BLaER1 treated with 17β-estradiol and CSF1 and Interleukin-3, amounts not matched to agents 10 nM and 100 nM (cell line): ENCODE measurements around the gene HELZ2.
"Not testable (repeated sequence)": the region's sequence is repeated elsewhere in the genome, so short reads cannot be mapped to it uniquely, and the experiment has no call there.

Source experiments
- H3K27ac ChIP-seq, 11 experiments: shearing (Covaris generic); formaldehyde crosslinking; 2 replicates each; pipeline ENCODE4 v1.8.1; 2022
- H3K27me3 ChIP-seq, 11 experiments: shearing (Covaris generic); formaldehyde crosslinking; 2 replicates each; pipeline ENCODE4 v1.8.1; 2022
- H3K36me3 ChIP-seq, 11 experiments: shearing (Covaris generic); formaldehyde crosslinking; 2 replicates each; pipeline ENCODE4 v1.8.1; 2022
- H3K4me1 ChIP-seq, 10 experiments: shearing (Covaris generic); formaldehyde crosslinking; 2 replicates each; pipeline ENCODE4 v1.8.1; 2022
- H3K4me2 ChIP-seq, 11 experiments: shearing (Covaris generic); formaldehyde crosslinking; 2 replicates each; pipeline ENCODE4 v1.8.1; 2022
- H3K4me3 ChIP-seq, 10 experiments: shearing (Covaris generic); formaldehyde crosslinking; 2 replicates each; pipeline ENCODE4 v1.8.1; 2022
- H3K9ac ChIP-seq, 11 experiments: shearing (Covaris generic); formaldehyde crosslinking; 2 replicates each; pipeline ENCODE4 v1.8.1; 2022
- H3K9me3 ChIP-seq, 11 experiments: shearing (Covaris generic); formaldehyde crosslinking; replicated peaks in 1 of 11; 2 replicates each; pipeline ENCODE4 v1.8.1; 2022
- H4K20me1 ChIP-seq, 11 experiments: shearing (Covaris generic); formaldehyde crosslinking; 2 replicates each; pipeline ENCODE4 v1.8.1; 2022
- Cebpa-rat ChIP-seq, 11 experiments: shearing (Covaris generic); IDR thresholded peaks; 2 replicates each; pipeline ENCODE4 v1.8.1; 2022

The HELZ2 gene

GRCh38 chr20:63562461-63563224 lies 11.4 kb downstream of the HELZ2 start:
- H4K20me1 ChIP-seq, result peaks cover 69 to 85% (median 74%) of the 10 kb centered on the region in 11 experiments
- H3K27ac ChIP-seq, result peak overlapping the region in 1 of 11 experiments; percentile 63; a peak in 2 of 22 replicates
- H3K9ac ChIP-seq, result peak overlapping the region in 5 of 11 experiments; percentile 16 to 52 (median 33); a peak in 5 of 22 replicates
- peaks cover 0 to 19% (median 0%) of the 10 kb centered on the region in 11 experiments; a peak in 2 of 22 replicates for H3K36me3 ChIP-seq
- H3K9me3 ChIP-seq, result no peaks in the 10 kb centered on the region
- H3K4me1 ChIP-seq, result peaks cover 22 to 49% (median 41%) of the 10 kb centered on the region in 10 experiments
- H3K4me2 ChIP-seq, result peak overlapping the region; percentile 33 to 99 (median 95)
- H3K4me3 ChIP-seq, result peak overlapping the region in 4 of 10 experiments; percentile 28 to 48 (median 41); a peak in 8 of 20 replicates
- TF ChIP-seq Cebpa-rat (IDR thresholded peaks at IDR 0.05), result no peak
- peaks cover 72 to 89% (median 79%) of the 10 kb centered on the region in 11 experiments for H3K27me3 ChIP-seq

- Histone ChIP-seq H3K27me3 (peaks cover 69 to 89% (median 79%) of the 10 kb centered on the region in 11 experiments), H3K36me3 (peaks cover 0 to 19% (median 0%) of the 10 kb centered on the region in 11 experiments; a peak in 2 of 22 replicates), H3K27ac (peak overlapping the region in 1 of 11 experiments; percentile 63; a peak in 1 of 22 replicates), H3K4me1 (peaks cover 14 to 41% (median 35%) of the 10 kb centered on the region in 10 experiments), H3K9me3 (no peaks in the 10 kb centered on the region), H3K9ac (peak overlapping the region in 3 of 11 experiments; percentile 33 to 52 (median 43); a peak in 1 of 22 replicates), H4K20me1 (peaks cover 61 to 85% (median 73%) of the 10 kb centered on the region in 11 experiments), H3K4me3 (peak overlapping the region in 2 of 10 experiments; percentile 28 to 48; a peak in 3 of 20 replicates), H3K4me2 (peak overlapping the region; percentile 33 to 99 (median 95); a peak in 20 of 22 replicates)
- no peak for TF ChIP-seq Cebpa-rat (IDR thresholded peaks at IDR 0.05)
Measured at GRCh38 chr20:63561624-63562396, 12.2 kb downstream of the HELZ2 start.

- no peak for TF ChIP-seq Cebpa-rat (IDR thresholded peaks at IDR 0.05)
- H3K9me3 ChIP-seq, result no peaks in the 10 kb centered on the region
- H3K27ac ChIP-seq, result no peak overlapping the region
- peak overlapping the region in 8 of 11 experiments; percentile 77 to 99 (median 96); a peak in 14 of 22 replicates for H3K4me2 ChIP-seq
- no peak overlapping the region for H3K9ac ChIP-seq
- peaks cover 69 to 89% (median 79%) of the 10 kb centered on the region in 11 experiments for H3K27me3 ChIP-seq
- H3K36me3 ChIP-seq, result peaks cover 0 to 17% (median 0%) of the 10 kb centered on the region in 11 experiments; a peak in 2 of 22 replicates
- peaks cover 53 to 85% (median 71%) of the 10 kb centered on the region in 11 experiments for H4K20me1 ChIP-seq
- peaks cover 13 to 41% (median 34%) of the 10 kb centered on the region in 10 experiments for H3K4me1 ChIP-seq
- H3K4me3 ChIP-seq, result no peak overlapping the region
Measured at GRCh38 chr20:63560856-63561609, 13.0 kb downstream of the HELZ2 start.

- Histone ChIP-seq H3K4me1 (peaks cover 13 to 47% (median 41%) of the 10 kb centered on the region in 10 experiments), H3K9ac (no peak overlapping the region), H3K9me3 (no peaks in the 10 kb centered on the region), H3K36me3 (peaks cover 0 to 16% (median 0%) of the 10 kb centered on the region in 11 experiments; a peak in 2 of 22 replicates), H4K20me1 (peaks cover 50 to 85% (median 71%) of the 10 kb centered on the region in 11 experiments), H3K27me3 (peaks cover 69 to 89% (median 79%) of the 10 kb centered on the region in 11 experiments), H3K27ac (no peak overlapping the region), H3K4me2 (peak overlapping the region in 1 of 11 experiments; percentile 99; a peak in 2 of 22 replicates), H3K4me3 (no peak overlapping the region)
- TF ChIP-seq Cebpa-rat (IDR thresholded peaks at IDR 0.05), result no peak
Measured at GRCh38 chr20:63560333-63560805, 13.7 kb downstream of the HELZ2 start.

GRCh38 chr20:63559485-63560332 lies 14.3 kb downstream of the HELZ2 start:
- not testable (repeated sequence) for H3K9ac ChIP-seq, H3K4me2 ChIP-seq, H3K27ac ChIP-seq, H3K9me3 ChIP-seq, H3K4me3 ChIP-seq
- Histone ChIP-seq H3K27me3 (peaks cover 69 to 89% (median 79%) of the 10 kb centered on the region in 11 experiments), H3K4me1 (peaks cover 19 to 54% (median 48%) of the 10 kb centered on the region in 10 experiments), H3K36me3 (peaks cover 0 to 16% (median 0%) of the 10 kb centered on the region in 11 experiments; a peak in 2 of 22 replicates), H4K20me1 (peaks cover 49 to 85% (median 71%) of the 10 kb centered on the region in 11 experiments)

GRCh38 chr20:63558804-63559484 lies 15.1 kb downstream of the HELZ2 start:
- Histone ChIP-seq H3K4me1 (peaks cover 25 to 58% (median 52%) of the 10 kb centered on the region in 10 experiments), H3K36me3 (peaks cover 0 to 9% (median 0%) of the 10 kb centered on the region in 11 experiments; a peak in 2 of 22 replicates), H4K20me1 (peaks cover 46 to 84% (median 70%) of the 10 kb centered on the region in 11 experiments), H3K4me2 (no peak overlapping the region), H3K27ac (no peak overlapping the region), H3K27me3 (peaks cover 68 to 89% (median 78%) of the 10 kb centered on the region in 11 experiments), H3K9me3 (no peaks in the 10 kb centered on the region), H3K4me3 (no peak overlapping the region), H3K9ac (no peak overlapping the region)
- TF ChIP-seq Cebpa-rat (IDR thresholded peaks at IDR 0.05), result no peak

- peaks cover 23 to 56% (median 49%) of the 10 kb centered on the region in 10 experiments for H3K4me1 ChIP-seq
- peaks cover 0 to 5% (median 0%) of the 10 kb centered on the region in 11 experiments; a peak in 2 of 22 replicates for H3K36me3 ChIP-seq
- no peak overlapping the region for H3K4me2 ChIP-seq
- peaks cover 54 to 87% (median 64%) of the 10 kb centered on the region in 11 experiments for H3K27me3 ChIP-seq
- no peak overlapping the region for H3K9ac ChIP-seq
- no peak overlapping the region for H3K4me3 ChIP-seq
- no peaks in the 10 kb centered on the region for H3K9me3 ChIP-seq
- H4K20me1 ChIP-seq, result peaks cover 32 to 78% (median 62%) of the 10 kb centered on the region in 11 experiments
- TF ChIP-seq Cebpa-rat (IDR thresholded peaks at IDR 0.05), result no peak
- no peak overlapping the region for H3K27ac ChIP-seq
Measured at GRCh38 chr20:63557481-63557891, 16.6 kb downstream of the HELZ2 start.
